SK-MEL-5 (cell line): ENCODE measurements around the gene ATG3. TPM values are rescaled to one million over a fixed set of nuclear protein-coding genes. Genes with fewer than 3 reads are reported as not detected.
"Not testable (repeated sequence)": the region's sequence is repeated elsewhere in the genome, so short reads cannot be mapped to it uniquely, and the experiment has no call there.

Experiments used
- DNase-seq: peaks from one replicate; pipeline ENCODE4 v3.0.0-alpha.2; 2016; ENCODE audit warnings: low read depth, low spot score
- in situ Hi-C: cut with HindIII; loops from 2 replicates; pipeline ENCODE4 v1.10.0; 2016; ENCODE audit warnings: low sequenced_read_pairs, high pct_unique_total_duplicates, low pct_unique_long_range_greater_than_20kb
- total RNA-seq: library from RNA; depleted of rRNA; stranded (reverse); fragments of >200 nt; shearing (Covaris generic); gene quantifications from 2 replicates; pipeline ENCODE4 v1.2.3, GENCODE V29; 2014

ATG3 gene
- total RNA-seq, 1 experiment from 2014 or later = 87.2 TPM

DNA sequence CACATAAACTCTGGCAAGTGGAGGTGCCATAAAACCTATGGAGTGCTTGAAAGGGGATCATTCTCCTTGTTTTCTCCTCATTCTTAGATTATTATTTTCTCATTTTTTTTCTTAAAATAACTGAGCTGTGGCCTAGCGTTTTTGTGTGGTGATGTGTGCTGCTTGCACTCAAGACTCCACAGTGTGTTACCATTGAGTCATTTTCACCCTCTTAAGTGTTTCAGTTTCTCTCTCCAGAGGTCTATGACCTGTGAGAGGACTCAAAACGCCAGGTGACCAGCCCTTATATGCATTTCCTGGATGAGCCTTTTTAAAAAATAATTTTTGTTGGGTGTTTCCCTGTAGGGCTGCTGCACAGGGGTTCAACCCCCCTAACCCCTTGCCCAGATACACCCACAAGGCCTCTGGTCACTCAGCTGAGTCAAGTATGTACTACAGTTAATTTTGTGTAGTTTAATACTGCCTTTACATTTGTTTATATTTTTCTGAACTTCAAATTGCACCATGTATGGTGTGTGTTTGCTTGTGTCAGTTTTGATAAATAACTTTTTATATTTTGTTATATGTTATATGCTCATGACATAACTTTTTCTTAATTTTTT is 47.1 kb downstream of the ATG3 start:
- DNase-seq = no peak
- in situ Hi-C loops = no loop called here

DNA sequence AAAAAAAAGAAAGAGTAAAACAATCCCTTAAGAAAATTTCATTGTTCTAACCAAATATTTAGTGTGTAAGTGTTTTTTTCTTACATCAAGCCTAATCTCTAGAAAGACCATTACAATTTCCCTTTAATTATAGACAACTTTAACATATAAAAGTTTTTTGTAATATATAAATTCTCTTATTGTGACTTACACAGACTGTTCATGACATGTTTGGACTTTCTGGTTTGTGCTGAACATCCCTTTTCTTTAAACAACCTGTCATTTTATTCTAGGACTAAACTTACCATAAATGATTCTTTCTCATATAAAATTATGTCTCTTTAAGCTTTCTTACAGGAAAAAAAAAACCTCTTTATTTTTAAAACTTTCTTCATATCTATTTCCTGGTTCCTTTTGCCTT is 49.4 kb downstream of the ATG3 start:
- in situ Hi-C loops = no loop called here
- DNase-seq = no peak

DNA sequence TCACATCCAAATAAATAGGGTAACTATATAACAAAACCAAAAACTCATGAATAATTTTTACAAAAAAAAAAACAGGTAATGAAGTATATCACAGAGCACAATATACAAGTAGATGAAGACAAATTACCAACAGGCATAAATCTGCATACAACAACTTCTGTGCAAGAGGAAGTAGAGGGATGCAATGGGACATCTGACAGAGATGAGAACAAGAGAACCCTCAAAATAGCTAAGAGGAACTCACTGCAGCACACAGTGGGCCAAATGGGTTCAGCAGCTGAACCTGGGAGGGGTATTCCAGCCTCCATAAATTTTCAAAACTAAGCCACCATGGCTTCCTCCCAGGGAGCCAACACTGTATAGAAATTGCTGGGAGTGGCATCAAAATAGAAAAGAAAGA is 52.9 kb downstream of the ATG3 start:
- in situ Hi-C loops = no loop called here
- no peak for DNase-seq

DNA sequence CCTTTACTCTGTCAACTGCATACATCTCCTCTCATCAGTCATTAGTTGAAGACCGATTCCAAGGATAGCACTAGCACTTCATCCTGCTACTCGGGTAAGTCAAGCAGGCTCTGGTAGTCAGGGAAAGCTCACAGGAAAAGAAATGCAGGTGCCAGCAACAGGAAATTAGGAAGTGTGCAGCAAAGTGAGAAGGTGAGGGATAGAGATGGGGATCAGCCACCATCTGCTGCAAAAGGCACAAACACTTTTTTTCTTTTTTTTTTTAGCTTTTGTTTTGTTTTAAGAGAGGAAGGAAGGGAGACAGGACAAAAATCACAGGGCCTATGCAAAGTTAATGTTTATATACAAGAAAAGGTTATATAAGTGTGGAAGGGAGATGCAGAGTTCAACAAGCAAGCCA is 53.5 kb downstream of the ATG3 start:
- no peak for DNase-seq
- in situ Hi-C loops = no loop called here

DNA sequence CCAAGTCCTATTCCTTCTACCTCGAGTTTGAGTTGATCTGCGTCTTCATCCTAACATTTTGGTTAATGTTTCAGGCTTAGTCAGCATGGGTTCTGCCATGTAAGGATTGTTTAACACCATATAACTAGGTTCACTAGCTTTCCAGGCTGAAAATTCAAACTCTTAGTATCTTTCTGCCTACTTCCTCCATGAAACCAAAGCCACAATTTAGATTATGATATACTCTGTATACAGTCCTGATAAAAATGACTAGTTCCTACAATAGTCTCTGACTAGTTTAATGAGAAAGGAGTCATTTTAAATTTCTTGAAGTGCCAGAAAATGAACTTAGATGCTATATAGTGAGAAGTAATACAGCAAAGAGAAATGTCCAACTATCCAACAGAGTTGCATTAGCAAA is 55.9 kb downstream of the ATG3 start:
- no peak for DNase-seq
- in situ Hi-C loops = no loop called here

DNA sequence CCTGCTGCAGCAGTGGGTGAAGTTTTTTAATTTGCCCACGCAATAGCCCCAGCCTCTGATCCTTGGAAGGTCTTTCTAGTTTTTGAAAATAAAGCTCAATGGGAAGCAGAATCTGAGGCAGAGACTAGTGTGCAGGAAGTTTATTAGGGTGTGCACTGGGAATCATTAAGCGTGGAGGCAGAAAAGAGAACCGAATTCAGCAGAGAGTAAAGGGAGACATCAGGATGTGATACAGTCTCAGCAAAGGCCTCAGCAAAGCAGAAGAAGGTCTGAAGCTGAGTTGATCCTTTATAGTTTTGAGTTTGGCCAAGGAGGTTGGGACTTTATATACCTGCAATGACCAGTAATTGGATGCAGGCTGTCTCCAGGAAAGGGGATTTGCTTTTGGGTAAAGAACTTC is 57.6 kb downstream of the ATG3 start:
- in situ Hi-C loops = no loop called here
- no peak for DNase-seq

DNA sequence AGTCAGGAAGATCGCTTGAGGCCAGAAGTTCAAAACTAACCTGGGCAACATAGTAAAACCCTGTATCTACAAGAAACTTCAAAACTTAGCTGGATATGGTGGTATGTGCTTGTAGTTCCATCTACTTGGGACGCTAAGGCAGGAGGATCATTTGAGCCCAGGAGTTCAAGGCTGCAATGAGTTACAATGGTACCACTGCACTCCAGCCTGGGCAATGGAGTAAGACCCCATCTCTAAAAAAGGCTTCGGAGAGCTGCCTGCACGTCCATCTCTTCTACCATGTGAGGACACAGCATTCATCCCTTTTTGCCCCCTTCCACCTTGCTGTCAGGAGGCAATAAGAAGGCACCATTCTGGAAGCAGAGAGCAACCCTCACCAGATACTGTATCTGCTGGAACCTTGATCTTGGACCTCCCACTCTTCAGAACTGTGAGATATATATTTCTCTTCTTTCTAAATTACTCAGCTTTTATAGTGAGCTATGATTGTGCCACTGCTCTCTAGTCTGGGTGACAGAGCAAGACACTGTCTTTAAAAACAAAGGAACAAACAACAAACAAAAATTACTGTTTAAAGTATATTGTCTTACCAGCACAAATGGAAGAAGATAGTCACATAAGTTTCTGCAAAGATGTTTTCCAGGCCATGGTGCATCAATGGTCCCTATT is 58.3 kb downstream of the ATG3 start:
- in situ Hi-C loops = no loop called here
- DNase-seq = no peak

DNA sequence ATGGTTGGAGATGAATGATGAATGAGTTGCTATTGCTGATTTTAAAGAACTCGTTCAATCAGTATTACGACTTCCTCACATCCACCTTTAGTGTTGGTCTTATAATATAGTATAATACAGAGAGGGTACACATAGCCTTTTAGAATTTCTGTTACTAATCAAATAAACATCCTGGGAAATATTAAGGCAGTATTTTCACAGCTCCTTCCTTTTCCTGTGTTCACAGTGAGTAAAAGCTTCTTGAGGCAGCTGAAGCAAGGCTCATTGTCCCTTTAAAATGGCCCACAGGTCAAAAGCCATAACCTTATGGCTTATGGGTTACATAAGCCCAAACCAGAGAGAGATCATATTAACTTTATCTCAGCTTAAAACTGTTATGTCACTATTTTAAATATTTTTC is 61.1 kb downstream of the ATG3 start:
- in situ Hi-C loops = no loop called here

DNA sequence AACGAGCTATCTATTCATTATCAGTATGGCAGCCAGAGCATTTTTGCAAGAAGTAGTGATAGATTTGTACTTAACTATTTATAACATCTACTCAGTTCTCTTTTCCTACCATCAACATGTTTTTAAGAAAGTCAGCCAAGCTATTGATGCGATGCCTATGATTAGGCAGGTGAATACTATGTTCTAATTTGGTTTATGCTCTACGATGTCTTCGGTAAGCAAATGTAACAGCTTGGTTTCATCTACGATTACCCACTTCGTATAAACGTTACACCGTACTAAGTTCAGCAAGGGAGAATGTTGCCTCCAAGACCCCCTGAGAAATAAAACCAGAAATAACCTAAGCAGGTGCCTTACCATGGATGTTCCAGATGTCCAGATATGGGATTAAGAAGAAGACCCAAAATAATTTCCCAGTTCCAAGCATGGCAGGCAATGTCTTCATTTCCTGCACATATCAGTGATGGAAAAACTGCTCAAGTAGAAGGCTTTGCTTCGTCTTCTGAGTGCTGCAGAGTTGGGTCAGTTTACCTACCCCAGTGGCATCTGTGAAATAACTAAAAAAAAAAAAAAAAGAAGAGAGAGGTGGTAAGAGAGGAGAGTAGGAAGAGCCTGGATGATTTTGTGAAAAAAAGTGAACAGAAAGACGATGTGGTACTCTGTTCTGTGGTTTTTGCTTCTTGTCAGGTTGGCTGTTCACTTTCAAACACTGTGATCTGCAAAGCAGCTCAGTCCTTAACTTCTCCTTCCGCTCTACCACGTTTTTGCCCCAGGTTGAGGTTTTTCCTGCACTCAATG is 62.6 kb downstream of the ATG3 start, which contains the start of gene BTLA:
Gene BTLA, minus strand, starts transcription at position 559 of the 798 bp plus-strand sequence. Its CDS starts 114 bp downstream, at position 445.
- in situ Hi-C loops = no loop called here
- DNase-seq = no peak

More for the DNA sequence above, 61.1 kb downstream of the ATG3 start:
- DNase-seq = no peak

DNA sequence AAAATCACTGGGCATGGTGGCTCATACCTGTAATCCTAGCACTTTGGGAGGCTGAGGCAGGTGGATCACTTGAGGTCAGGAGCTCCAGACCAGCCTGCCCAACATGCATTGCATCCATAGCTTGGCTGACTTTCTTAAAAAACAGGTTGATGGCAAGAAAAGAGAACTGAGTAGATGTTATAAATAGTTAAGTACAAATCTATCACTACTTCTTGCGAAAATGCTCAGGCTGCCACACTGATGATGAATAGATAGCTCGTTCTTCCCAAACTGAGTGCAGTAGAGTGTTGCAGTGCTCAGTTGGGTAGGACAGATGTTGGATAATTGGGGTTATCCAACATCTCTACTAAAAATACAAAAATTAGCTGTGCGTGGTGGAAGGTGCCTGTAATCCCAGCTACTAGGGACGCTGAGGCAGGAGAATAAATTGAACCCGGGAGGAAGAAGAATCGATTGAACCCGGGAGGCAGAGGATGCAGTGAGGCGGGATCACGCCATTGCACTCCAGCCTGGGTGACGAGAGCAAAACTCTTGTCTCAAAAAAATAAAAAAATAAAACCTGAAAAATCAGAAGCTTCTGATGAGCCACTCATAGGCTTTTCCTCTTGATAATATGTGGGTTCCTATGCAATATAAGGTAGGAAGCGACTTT is 63.7 kb downstream of the ATG3 start:
- no peak for DNase-seq
- in situ Hi-C loops = no loop called here

DNA sequence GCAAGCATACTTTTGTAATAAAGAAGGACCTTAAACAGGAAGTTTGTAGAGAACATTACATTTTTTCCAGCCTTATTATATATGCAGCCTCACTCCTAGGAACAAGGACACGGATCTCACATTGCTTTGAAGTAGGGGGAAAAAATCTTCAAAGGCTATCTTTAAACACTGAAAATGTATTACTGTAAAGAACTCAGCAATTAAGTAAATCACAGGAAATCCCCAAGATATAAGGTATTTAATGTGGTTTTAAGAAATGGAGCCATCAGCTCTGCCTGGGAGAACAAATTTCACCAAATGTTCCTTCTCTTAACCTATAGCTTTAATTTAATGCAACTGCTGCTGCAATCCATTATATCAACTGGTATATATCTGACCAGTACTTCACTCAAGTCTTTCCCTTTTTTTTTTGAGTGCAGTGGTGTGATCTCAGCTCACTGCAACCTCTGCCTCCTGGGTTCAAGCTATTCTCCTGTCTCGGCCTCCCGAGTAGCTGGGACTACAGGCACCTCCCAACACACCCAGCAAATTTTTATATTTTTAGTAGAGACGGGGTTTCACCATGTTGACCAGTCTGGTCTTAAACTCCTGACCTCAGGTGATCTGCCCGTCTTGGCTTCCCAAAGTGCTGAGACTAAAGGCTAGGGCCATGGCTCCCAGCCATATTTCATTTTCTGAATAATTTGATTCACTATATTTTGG is 65.2 kb downstream of the ATG3 start:
- in situ Hi-C loops = no loop called here
- DNase-seq = no peak

DNA sequence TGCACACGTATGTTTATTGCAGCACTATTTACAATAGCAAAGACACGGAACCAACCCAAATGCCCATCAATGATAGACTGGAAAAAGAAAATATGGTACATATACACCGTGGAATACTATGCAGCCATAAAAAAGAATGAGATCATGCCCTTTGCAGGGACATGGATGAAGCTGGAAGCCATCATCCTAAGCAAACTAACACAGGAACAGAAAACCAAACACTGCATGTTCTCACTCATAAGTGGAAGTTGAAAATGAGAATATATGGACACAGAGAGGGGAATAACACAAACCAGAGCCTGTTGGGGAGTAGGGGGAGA is 67.4 kb downstream of the ATG3 start:
- DNase-seq, in situ Hi-C loops: not testable (repeated sequence)

DNA sequence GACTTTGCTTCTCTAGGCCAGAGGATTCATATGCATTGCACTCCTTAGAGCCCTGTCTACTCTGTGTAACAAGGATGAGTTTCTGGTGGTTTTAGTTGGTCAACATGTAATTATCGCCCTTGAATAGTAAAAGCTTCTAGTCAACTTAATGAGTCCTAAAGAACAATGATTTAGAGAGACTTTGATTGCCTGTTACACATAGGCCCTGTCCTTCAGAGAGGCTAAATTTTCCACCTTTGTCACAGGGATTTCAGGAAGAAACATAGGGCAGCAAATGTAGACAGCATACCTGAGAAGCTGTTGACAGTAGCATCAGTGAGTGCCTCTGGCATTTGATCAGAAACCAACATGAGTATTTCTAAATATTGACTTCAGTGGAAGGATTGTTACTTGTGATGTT is 69.6 kb downstream of the ATG3 start:
- no peak for DNase-seq
- in situ Hi-C loops = no loop called here

DNA sequence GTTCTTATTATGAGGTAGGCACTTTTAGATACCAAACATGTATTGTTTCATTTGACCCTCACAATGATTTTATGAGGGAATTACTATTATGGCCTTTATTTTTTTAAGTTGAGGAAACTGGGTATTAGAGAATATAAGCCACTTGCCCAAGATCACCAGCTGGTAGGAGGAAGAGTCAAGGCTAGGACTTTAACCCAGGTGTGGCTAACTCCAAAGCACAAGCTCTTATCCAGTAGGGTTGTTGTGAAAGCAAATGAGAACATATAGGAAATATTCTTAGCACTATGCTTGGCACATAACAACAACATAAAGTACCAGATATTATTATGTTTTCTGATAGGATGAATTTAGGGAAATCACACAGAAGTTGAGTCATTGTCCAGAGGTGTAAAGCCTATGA is 70.4 kb downstream of the ATG3 start:
- DNase-seq = no peak
- in situ Hi-C loops = no loop called here

DNA sequence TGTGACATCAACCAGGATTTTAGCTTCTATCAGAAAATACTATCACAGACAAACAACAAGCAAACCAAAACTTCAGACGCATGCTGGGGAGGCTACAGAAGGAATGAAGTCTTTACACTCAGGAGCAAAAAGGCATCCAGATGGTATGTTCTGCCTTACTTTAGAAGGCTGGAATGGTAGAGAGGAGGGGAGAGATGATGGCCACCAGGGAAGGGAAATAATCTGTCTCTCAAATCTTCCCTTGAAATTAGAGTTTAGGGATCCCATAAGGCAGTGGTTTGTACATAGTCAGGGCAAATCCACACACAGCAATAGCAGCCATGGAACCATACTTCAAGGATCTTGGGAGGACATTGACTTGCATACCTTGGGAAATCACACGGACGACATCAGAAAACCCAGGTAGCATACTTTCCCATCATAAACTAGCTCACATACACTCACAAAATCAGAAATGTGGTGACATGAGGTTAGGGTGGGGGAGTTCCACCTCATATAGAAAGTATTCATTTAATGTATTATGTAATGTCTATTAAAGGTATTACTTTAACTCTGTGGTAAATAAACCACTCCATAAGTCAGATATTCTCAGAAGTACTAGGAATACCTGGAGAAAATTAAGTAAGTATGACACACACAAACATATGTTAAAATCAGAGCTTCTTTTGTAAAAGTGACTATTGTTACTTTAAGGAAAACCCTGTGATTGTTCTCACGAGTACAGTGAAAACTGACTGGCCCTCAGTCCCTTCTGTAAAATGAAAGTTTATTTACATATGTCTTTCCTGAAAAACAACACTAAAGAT is 71.9 kb downstream of the ATG3 start:
- no peak for DNase-seq
- in situ Hi-C loops = no loop called here

DNA sequence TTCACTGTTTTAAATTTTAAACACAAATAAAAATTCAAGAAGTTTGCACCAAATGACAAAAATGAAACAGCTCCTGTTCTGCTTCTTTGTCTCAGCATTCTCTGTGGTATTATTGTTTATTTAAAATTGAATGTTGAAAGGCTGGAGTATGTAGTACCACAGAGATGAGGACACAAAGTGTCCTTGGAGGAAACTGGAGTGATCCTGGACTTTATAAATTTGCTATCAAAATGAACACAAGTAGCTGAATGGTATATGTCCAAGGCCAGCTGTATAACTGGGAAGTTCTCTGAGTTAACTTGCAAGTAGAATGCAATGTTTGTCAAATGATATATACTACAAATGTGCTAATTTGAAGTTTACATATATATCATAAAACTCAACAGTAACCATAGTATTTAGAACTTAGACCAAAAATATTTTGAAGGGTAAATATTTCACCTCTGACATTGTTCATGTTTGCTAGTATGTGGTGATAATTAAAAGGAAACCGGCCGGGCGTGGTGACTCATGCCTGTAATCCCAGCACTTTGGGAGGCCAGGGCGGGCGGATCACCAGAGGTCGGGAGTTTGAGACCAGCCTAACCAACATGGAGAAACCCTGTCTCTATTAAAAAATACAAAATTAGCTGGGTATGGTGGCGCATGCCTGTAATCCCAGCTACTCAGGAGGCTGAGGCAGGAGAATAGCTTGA is 74.8 kb downstream of the ATG3 start:
- no peak for DNase-seq
- in situ Hi-C loops = no loop called here

DNA sequence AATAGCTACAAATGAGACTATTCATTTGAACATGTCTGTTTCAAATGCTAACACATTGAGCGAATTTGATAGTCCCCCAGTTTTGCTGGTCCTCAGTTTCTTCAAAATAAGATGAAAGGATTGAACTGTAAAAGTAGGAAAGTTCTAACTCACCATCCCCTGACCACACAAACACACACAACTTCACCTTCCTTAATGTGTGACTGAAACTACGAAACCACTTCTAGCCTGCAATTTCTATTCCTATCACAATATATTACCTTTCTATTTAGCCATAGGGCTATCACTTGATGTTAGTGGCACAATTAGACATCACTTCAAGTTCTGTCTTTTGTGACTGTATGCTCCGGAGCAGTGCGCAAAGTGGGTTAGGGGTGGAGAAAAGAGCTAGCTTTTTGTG is 77.4 kb downstream of the ATG3 start:
- no peak for DNase-seq
- in situ Hi-C loops = no loop called here
